AG08395 (cell line): ENCODE data around the gene SNX19.
"Not testable (repeated sequence)": the region's sequence is repeated elsewhere in the genome, so short reads cannot be mapped to it uniquely, and the experiment has no call there.

ENCODE experiments used
- DNase-seq: peaks from one replicate; pipeline ENCODE4 v3.0.0; 2012; ENCODE audit warnings: mixed read lengths, low spot score

SNX19 gene

GRCh38 chr11:130916238-130916855, at the start of gene SNX19:
Gene SNX19 (minus strand): TSS chr11:130916479. CDS start chr11:130915939, 540 bp downstream.
- DNase-seq, result peak; percentile 94

- no peak for DNase-seq
These were observed 47.9 kb upstream of the SNX19 start for GRCh38 chr11:130964058-130964792.

GRCh38 chr11:130947889-130948288, 31.6 kb upstream of the SNX19 start:
- no peak for DNase-seq

GRCh38 chr11:130947481-130947880, 31.2 kb upstream of the SNX19 start:
- DNase-seq, result no peak

GRCh38 chr11:130947058-130947457, 30.8 kb upstream of the SNX19 start:
- DNase-seq, result no peak

- DNase-seq, result peak; percentile 88
These were observed 29.6 kb upstream of the SNX19 start for GRCh38 chr11:130945896-130946295.

- no peak for DNase-seq
These were observed 24.4 kb upstream of the SNX19 start for GRCh38 chr11:130940706-130941105.

- no peak for DNase-seq
These were observed 20.8 kb upstream of the SNX19 start for GRCh38 chr11:130937051-130937450.

GRCh38 chr11:130932086-130932712, 15.9 kb upstream of the SNX19 start:
- DNase-seq, result no peak

GRCh38 chr11:130924750-130925149, 8.5 kb upstream of the SNX19 start:
- no peak for DNase-seq

- not testable (repeated sequence) for DNase-seq
These were observed 4.3 kb upstream of the SNX19 start for GRCh38 chr11:130920612-130921011.

GRCh38 chr11:130918081-130918480, 1.8 kb upstream of the SNX19 start:
- no peak for DNase-seq

GRCh38 chr11:130916910-130917309, 631 bp upstream of the SNX19 start:
- no peak for DNase-seq

- no peak for DNase-seq
These were observed 559 bp downstream of the SNX19 start for GRCh38 chr11:130915603-130916237.

GRCh38 chr11:130913268-130913667, 3.0 kb downstream of the SNX19 start:
- DNase-seq, result no peak

GRCh38 chr11:130912552-130912951, 3.7 kb downstream of the SNX19 start:
- DNase-seq, result no peak

GRCh38 chr11:130911306-130911705, 5.0 kb downstream of the SNX19 start:
- no peak for DNase-seq

GRCh38 chr11:130909650-130910049, 6.6 kb downstream of the SNX19 start:
- DNase-seq, result no peak

- peak; percentile 81 for DNase-seq
These were observed 7.3 kb downstream of the SNX19 start for GRCh38 chr11:130908770-130909625.

- no peak for DNase-seq
These were observed 8.2 kb downstream of the SNX19 start for GRCh38 chr11:130908061-130908460.

- DNase-seq, result no peak
These were observed 9.1 kb downstream of the SNX19 start for GRCh38 chr11:130907229-130907628.

- DNase-seq, result no peak
These were observed 9.7 kb downstream of the SNX19 start for GRCh38 chr11:130906616-130907015.
